ENCODE data around the gene RNASEH2C. TPM values are rescaled to one million over a fixed set of nuclear protein-coding genes. Genes with fewer than 3 reads are reported as not detected.
"Not testable (repeated sequence)": the region's sequence is repeated elsewhere in the genome, so short reads cannot be mapped to it uniquely, and the experiment has no call there.

Gene RNASEH2C
- total RNA-seq, 1 experiment from 2014 or later, result 96.2 TPM

DNA sequence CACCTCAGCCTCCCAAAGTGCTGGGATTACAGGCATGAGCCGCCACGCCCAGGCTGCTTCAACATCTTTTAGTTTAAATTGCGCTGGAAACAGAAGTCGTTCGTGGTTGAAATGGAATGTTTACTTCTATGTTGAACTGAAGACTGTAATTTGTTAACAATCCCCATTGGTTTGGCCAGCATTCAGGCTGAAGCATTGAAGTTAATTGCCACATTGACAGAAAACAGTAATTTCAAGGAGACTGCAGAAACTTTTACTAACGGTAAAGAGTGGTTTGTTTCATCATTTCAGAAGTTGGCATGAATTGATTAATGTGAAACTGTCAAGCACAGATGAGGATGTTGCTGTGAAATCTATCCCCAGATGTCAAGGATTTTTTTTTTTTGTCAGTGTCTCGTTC, 45.9 kb upstream of the RNASEH2C start:
- Histone ChIP-seq H2AFZ (ENCODE audit: low read length) (no peak overlapping the region), H3K9ac (ENCODE audit: low read length) (no peak overlapping the region), H3K9me3 (ENCODE audit: low read length) (no peaks in the 10 kb centered on the region), H3K27me3 (ENCODE audit: low read length) (no peaks in the 10 kb centered on the region), H3K27ac (ENCODE audit: low read length) (no peak overlapping the region), H3K4me2 (ENCODE audit: low read length) (no peak overlapping the region), H4K20me1 (ENCODE audit: low read length) (no peaks in the 10 kb centered on the region), H3K36me3 (ENCODE audit: low read depth, low read length) (no peaks in the 10 kb centered on the region), H3K79me2 (ENCODE audit: low read length) (no peaks in the 10 kb centered on the region), H3K4me1 (ENCODE audit: insufficient read depth, low read length) (no peaks in the 10 kb centered on the region), H3K4me3 (ENCODE audit: low read length) (no peak overlapping the region), H3K9me2 (replicated peaks; ENCODE audit: low read length) (no peaks in the 10 kb centered on the region), H3F3A (ENCODE audit: low read length, unreplicated experiment) (no peaks in the 10 kb centered on the region)
- no TSS peak for BruUV-seq (replicated peaks)
- DNase-seq, result peak; percentile 41
- ATAC-seq, result no peak; the same call in 1 of the 2 replicates
- ChIA-PET CTCF (interaction anchor here (0.9 kb wide), 1 partner anchor 51 kb away, joined by 3 read pairs; no protein-coding TSS in a partner anchor), POLR2A (ENCODE audit: unreplicated experiment) (no interaction called here)
- intact Hi-C loops (cut with micrococcal nuclease), result no loop called here
- no peak for TF ChIP-seq EZH2phosphoT487 (IDR thresholded peaks at IDR 0.05; ENCODE audit: borderline replicate concordance, low read length)
- no peak for TF ChIP-seq EZH2 (IDR thresholded peaks at IDR 0.05; ENCODE audit: low read length, unreplicated experiment)
- TF ChIP-seq CTCF (conservative IDR thresholded peaks at IDR 0.05; ENCODE audit: low read depth, low read length), result no peak

DNA sequence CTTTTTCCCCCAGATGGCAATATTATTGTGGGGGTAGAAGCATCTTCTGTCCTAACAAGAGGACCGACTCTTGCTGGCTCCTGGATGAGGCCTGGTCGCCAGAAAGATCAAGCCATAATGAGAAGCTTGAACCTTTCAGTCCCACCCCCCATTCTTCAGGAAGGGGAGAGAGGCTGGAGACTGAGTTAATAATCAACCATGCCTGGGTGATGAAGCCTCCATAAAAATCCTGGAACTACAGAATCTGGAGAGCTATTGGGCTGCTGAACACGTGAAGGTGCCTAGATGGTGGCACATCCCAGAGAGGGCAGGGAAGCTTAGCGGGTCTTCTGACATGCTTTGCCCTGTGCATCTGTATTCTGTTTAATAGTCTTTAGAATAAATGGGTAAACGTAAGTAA, 43.8 kb upstream of the RNASEH2C start:
- no peak overlapping the region for H2AFZ ChIP-seq (ENCODE audit: low read length)
- ChIA-PET CTCF (no interaction called here), POLR2A (ENCODE audit: unreplicated experiment) (no interaction called here)
- H3K4me1 ChIP-seq (ENCODE audit: insufficient read depth, low read length), result no peaks in the 10 kb centered on the region
- H3K9ac ChIP-seq (ENCODE audit: low read length), result no peak overlapping the region
- H3F3A ChIP-seq (ENCODE audit: low read length, unreplicated experiment), result no peaks in the 10 kb centered on the region
- DNase-seq (no peak), ATAC-seq (no peak)
- no peaks in the 10 kb centered on the region for H4K20me1 ChIP-seq (ENCODE audit: low read length)
- no peaks in the 10 kb centered on the region for H3K9me2 ChIP-seq (replicated peaks; ENCODE audit: low read length)
- no peak for TF ChIP-seq EZH2phosphoT487 (IDR thresholded peaks at IDR 0.05; ENCODE audit: borderline replicate concordance, low read length)
- no peak for TF ChIP-seq CTCF (conservative IDR thresholded peaks at IDR 0.05; ENCODE audit: low read depth, low read length)
- TF ChIP-seq EZH2 (IDR thresholded peaks at IDR 0.05; ENCODE audit: low read length, unreplicated experiment), result no peak
- BruUV-seq (replicated peaks), result no TSS peak
- no peak overlapping the region for H3K4me3 ChIP-seq (ENCODE audit: low read length)
- H3K27me3 ChIP-seq (ENCODE audit: low read length), result no peaks in the 10 kb centered on the region
- no peaks in the 10 kb centered on the region for H3K9me3 ChIP-seq (ENCODE audit: low read length)
- intact Hi-C loops (cut with micrococcal nuclease), result no loop called here
- no peaks in the 10 kb centered on the region for H3K79me2 ChIP-seq (ENCODE audit: low read length)
- no peaks in the 10 kb centered on the region for H3K36me3 ChIP-seq (ENCODE audit: low read depth, low read length)
- H3K4me2 ChIP-seq (ENCODE audit: low read length), result no peak overlapping the region
- H3K27ac ChIP-seq (ENCODE audit: low read length), result no peak overlapping the region

GRCh38 chr11:65762816-65763215, 42.2 kb upstream of the RNASEH2C start:
- CTCF ChIA-PET; BruUV-seq (replicated peaks); POLR2A ChIA-PET (ENCODE audit: unreplicated experiment): not testable (repeated sequence)

GRCh38 chr11:65762169-65762568, 41.6 kb upstream of the RNASEH2C start:
- H3K9ac ChIP-seq (ENCODE audit: low read length); H3K27me3 ChIP-seq (ENCODE audit: low read length); H3K9me2 ChIP-seq (replicated peaks; ENCODE audit: low read length); H3K4me1 ChIP-seq (ENCODE audit: insufficient read depth, low read length); H3K4me3 ChIP-seq (ENCODE audit: low read length); H3K27ac ChIP-seq (ENCODE audit: low read length); BruUV-seq (replicated peaks); POLR2A ChIA-PET (ENCODE audit: unreplicated experiment); H3F3A ChIP-seq (ENCODE audit: low read length, unreplicated experiment); H3K9me3 ChIP-seq (ENCODE audit: low read length); H4K20me1 ChIP-seq (ENCODE audit: low read length); H3K4me2 ChIP-seq (ENCODE audit: low read length); DNase-seq; ATAC-seq; CTCF ChIA-PET; H2AFZ ChIP-seq (ENCODE audit: low read length); intact Hi-C loops (cut with micrococcal nuclease); H3K79me2 ChIP-seq (ENCODE audit: low read length); H3K36me3 ChIP-seq (ENCODE audit: low read depth, low read length): not testable (repeated sequence)

More at GRCh38 chr11:65762816-65763215, 42.2 kb upstream of the RNASEH2C start:
- H3K4me1 ChIP-seq (ENCODE audit: insufficient read depth, low read length); H3K36me3 ChIP-seq (ENCODE audit: low read depth, low read length); intact Hi-C loops (cut with micrococcal nuclease); H3K9me2 ChIP-seq (replicated peaks; ENCODE audit: low read length); DNase-seq; H3K27me3 ChIP-seq (ENCODE audit: low read length); ATAC-seq; H2AFZ ChIP-seq (ENCODE audit: low read length); H3K9me3 ChIP-seq (ENCODE audit: low read length); H3K9ac ChIP-seq (ENCODE audit: low read length); H3K4me2 ChIP-seq (ENCODE audit: low read length); H4K20me1 ChIP-seq (ENCODE audit: low read length); H3K79me2 ChIP-seq (ENCODE audit: low read length); H3F3A ChIP-seq (ENCODE audit: low read length, unreplicated experiment); H3K4me3 ChIP-seq (ENCODE audit: low read length); H3K27ac ChIP-seq (ENCODE audit: low read length): not testable (repeated sequence)

Data from PC-3 (cell line).